ENCODE data around the gene RNF14. TPM values are rescaled to one million over a fixed set of nuclear protein-coding genes. Genes with fewer than 3 reads are reported as not detected.

RNF14 gene
- total and polyA plus RNA-seq, 7 donors, result 30.7 to 70.1 (median 43.2) TPM

GRCh38 chr5:142000704-142001484 lies 32.0 kb downstream of the RNF14 start:
- Histone ChIP-seq H3K27ac (no peak overlapping the region), H3K36me3 (peaks cover 0 to 78% (median 21%) of the 10 kb centered on the region in 4 donors), H3K27me3 (no peaks in the 10 kb centered on the region), H3K4me1 (no peaks in the 10 kb centered on the region), H3K4me3 (no peak overlapping the region), H3K9me3 (no peaks in the 10 kb centered on the region)
- WGBS, 2 donors, result 80 to 83% methylated on average over 6 of the region's 6 CpGs
- intact Hi-C loops (cut with DNase I), result no loop called here
- DNase-seq, result no peak
- TF ChIP-seq EP300 (IDR thresholded peaks at IDR 0.05) (no peak), POLR2A (IDR thresholded peaks at IDR 0.05) (no peak), CTCF (IDR thresholded peaks at IDR 0.05) (peak in 1 of 4 experiments; percentile 18)

- intact Hi-C loops (cut with DNase I), result no loop called here
- DNase-seq, result no peak
- TF ChIP-seq POLR2A (IDR thresholded peaks at IDR 0.05) (no peak), POLR2AphosphoS5 (IDR thresholded peaks at IDR 0.05) (no peak), EP300 (IDR thresholded peaks at IDR 0.05) (no peak), CTCF (IDR thresholded peaks at IDR 0.05) (no peak)
- no peaks in the 10 kb centered on the region for H3K9me3 ChIP-seq
- 21 to 71% methylated on average over 2 of the region's 2 CpGs for WGBS, 2 donors
- H3K36me3 ChIP-seq, result peaks cover 0 to 91% (median 25%) of the 10 kb centered on the region in 4 donors
- H3K4me3 ChIP-seq, result no peak overlapping the region
- H3K27ac ChIP-seq, result no peak overlapping the region
- no peaks in the 10 kb centered on the region for H3K27me3 ChIP-seq
- H3K4me1 ChIP-seq, result no peaks in the 10 kb centered on the region
Measured at GRCh38 chr5:142003266-142003800, 34.4 kb downstream of the RNF14 start.

GRCh38 chr5:142006363-142007236 lies 37.7 kb downstream of the RNF14 start:
- H3K36me3 ChIP-seq, result peaks cover 0 to 82% (median 20%) of the 10 kb centered on the region in 4 donors
- TF ChIP-seq EP300 (IDR thresholded peaks at IDR 0.05) (no peak), POLR2A (IDR thresholded peaks at IDR 0.05) (no peak), POLR2AphosphoS5 (IDR thresholded peaks at IDR 0.05) (no peak), CTCF (IDR thresholded peaks at IDR 0.05) (no peak)
- intact Hi-C loops (cut with DNase I), result no loop called here

GRCh38 chr5:142007237-142007544 lies 38.3 kb downstream of the RNF14 start:
- intact Hi-C loops (cut with DNase I), result no loop called here
- H3K4me3 ChIP-seq, result no peak overlapping the region
- 79 to 86% methylated on average over 1 of the region's 1 CpG for WGBS, 2 donors
- peaks cover 0 to 10% (median 8%) of the 10 kb centered on the region in 4 donors for H3K4me1 ChIP-seq
- no peak overlapping the region for H3K27ac ChIP-seq
- no peaks in the 10 kb centered on the region for H3K27me3 ChIP-seq
- TF ChIP-seq POLR2A (IDR thresholded peaks at IDR 0.05) (no peak), CTCF (IDR thresholded peaks at IDR 0.05) (no peak), POLR2AphosphoS5 (IDR thresholded peaks at IDR 0.05) (no peak), EP300 (IDR thresholded peaks at IDR 0.05) (no peak)
- peaks cover 0 to 76% (median 20%) of the 10 kb centered on the region in 4 donors for H3K36me3 ChIP-seq
- DNase-seq, result no peak
- H3K9me3 ChIP-seq, result no peaks in the 10 kb centered on the region

More at GRCh38 chr5:142006363-142007236, 37.7 kb downstream of the RNF14 start:
- DNase-seq, result no peak
- H3K27me3 ChIP-seq, result no peaks in the 10 kb centered on the region
- H3K4me3 ChIP-seq, result no peak overlapping the region
- 60 to 87% methylated on average over 3 of the region's 3 CpGs for WGBS, 2 donors
- H3K9me3 ChIP-seq, result no peaks in the 10 kb centered on the region
- H3K4me1 ChIP-seq, result peaks cover 0 to 4% (median 2%) of the 10 kb centered on the region in 4 donors
- no peak overlapping the region for H3K27ac ChIP-seq
